Umbilical cord (tissue), 2 donors: ENCODE results near the gene SULT1A3. TPM values are rescaled to one million over a fixed set of nuclear protein-coding genes. Genes with fewer than 3 reads are reported as not detected.
"Not testable (repeated sequence)": the region's sequence is repeated elsewhere in the genome, so short reads cannot be mapped to it uniquely, and the experiment has no call there.

ENCODE experiments used
- DNase-seq: peaks from one replicate; pipeline ENCODE4 v3.0.0-alpha.2; 2015; ENCODE audit warnings: low spot score
- total RNA-seq: library from RNA; depleted of rRNA; stranded (reverse); fragments of >200 nt; gene quantifications from one replicate; pipeline ENCODE4 v1.2.3, GENCODE V29; 2014; ENCODE audit warnings: low replicate concordance; ENCODE audit not compliant: insufficient read depth

SULT1A3 gene
- total RNA-seq, result 5.1 TPM

DNA sequence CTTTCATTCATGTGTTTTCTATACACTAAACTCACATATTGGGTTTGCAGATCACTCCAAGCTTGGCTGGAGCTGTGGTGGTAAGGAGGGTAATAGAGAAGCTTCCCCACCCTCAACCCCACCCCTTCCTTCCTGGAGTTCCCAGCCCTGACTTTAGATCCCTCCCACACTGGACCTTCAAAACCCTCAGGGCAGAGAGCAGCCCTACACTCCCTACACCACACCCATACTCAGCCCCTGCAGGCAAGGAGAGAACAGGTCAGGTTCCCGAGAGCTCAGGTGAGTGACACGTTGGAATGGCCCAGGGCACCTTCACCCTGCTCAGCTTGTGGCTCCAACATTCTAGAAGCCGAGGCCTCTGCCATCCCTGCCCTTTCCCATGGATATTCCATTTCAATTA lies at the start of gene SULT1A3:
Gene SULT1A3, plus strand, starts transcription at position 207 of the 400 bp plus-strand sequence. CDS start 1,474 bp downstream, outside the sequence.
- DNase-seq, result not testable (repeated sequence)

DNA sequence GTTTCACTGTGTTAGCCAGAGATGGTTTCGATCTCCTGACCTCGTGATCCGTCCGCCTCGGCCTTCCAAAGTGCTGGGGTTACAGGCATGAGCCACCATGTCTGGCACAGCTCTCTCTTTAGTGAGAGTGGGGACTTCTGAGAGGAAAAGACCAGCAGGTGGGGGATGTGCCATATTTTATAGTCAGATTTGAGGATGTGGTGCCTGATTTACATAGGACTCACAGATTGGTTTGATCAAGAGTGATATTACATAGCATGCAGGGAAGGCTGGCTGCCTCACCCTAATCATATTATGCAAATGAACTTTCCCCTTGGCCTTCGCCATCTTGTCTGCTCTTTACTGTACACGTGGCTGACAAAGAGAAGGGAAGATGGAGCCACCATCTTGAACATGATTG lies 48.0 kb upstream of the SULT1A3 start:
- DNase-seq, result no peak

DNA sequence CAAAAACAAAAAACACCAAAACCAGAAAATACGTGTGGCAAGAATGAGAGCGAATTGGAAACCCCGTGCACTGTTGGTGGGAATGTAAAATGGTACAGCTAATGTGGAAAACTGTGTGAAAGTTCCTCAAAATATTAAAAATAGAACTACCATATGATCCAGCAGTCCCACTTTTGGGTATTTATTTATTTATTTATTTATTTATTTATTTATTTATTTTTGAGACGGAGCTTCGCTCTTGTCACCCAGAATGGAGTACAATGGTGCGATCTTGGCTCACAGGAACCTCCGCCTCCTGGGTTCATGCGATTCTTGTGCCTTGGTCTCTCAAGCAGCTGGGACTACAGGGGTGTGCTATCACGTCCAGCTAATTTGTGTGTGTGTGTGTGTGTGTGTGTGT lies 46.5 kb upstream of the SULT1A3 start:
- no peak for DNase-seq

GRCh38 chr16:30155188-30155587 lies 43.9 kb upstream of the SULT1A3 start:
- no peak for DNase-seq

- DNase-seq, result no peak
Measured at GRCh38 chr16:30157214-30157613, 41.8 kb upstream of the SULT1A3 start.

- no peak for DNase-seq
Measured at GRCh38 chr16:30163538-30163937, 35.5 kb upstream of the SULT1A3 start.

GRCh38 chr16:30166202-30166902 lies 32.7 kb upstream of the SULT1A3 start:
- peak; percentile 19 for DNase-seq

DNA sequence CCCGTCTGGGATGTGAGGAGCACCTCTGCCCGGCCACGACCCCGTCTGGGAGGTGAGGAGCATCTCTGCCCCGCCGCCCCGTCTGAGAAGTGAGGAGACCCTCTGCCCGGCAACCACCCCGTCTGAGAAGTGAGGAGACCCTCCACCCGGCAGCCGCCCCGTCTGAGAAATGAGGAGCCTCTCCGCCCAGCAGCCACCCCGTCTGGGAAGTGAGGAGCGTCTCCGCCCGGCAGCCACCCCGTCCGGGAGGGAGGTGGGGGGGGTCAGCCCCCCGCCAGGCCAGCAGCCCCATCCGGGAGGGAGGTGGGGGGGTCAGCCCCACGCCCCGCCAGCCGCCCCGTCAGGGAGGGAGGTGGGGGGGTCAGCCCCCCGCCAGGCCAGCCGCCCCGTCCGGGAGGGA lies 30.3 kb upstream of the SULT1A3 start:
- DNase-seq, result not testable (repeated sequence)

- DNase-seq, result not testable (repeated sequence)
Measured at GRCh38 chr16:30169416-30169815, 29.6 kb upstream of the SULT1A3 start.

- not testable (repeated sequence) for DNase-seq
Measured at GRCh38 chr16:30170145-30170544, 28.9 kb upstream of the SULT1A3 start.

- no peak for DNase-seq
Measured at GRCh38 chr16:30173054-30173453, 26.0 kb upstream of the SULT1A3 start.

DNA sequence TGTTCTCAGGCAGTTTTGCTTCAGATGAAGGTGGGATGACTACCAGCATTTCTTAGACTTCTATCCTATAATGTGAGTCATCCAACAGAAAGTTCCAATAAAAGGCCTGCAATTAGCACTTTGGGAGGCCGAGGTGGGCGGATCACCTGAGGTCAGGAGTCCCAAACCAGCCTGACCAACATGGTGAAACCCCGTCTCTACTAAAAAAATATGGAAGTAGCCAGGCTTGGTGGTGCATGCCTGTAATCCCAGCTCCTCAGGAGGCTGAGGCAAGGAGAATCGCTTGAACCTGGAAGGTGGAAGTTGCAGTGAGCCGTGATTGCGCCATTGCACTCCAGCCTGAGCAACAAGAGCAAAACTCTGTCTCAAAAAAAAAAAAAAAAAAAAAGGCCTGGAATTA lies 22.2 kb upstream of the SULT1A3 start:
- not testable (repeated sequence) for DNase-seq

GRCh38 chr16:30179195-30179594 lies 19.9 kb upstream of the SULT1A3 start:
- DNase-seq, result no peak

DNA sequence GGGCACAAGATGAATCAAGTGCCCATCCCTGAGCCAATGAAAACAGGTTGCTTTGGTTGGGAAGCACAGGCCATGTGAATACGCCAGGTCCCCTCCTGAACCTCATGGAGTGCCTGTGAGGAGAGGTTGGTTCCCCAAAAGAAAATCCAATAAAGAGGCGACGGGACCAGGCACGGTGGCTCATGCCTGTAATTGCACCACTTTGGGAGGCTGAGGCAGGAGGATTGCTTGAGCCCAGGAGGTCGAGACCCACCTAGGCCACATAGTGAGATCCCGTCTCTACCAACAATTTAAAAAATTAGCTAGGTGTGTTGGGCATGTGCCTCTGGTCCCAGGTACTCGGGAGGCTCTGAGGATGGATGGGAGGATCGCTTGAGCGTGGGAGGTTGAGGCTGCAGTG lies 19.1 kb upstream of the SULT1A3 start:
- no peak for DNase-seq

DNA sequence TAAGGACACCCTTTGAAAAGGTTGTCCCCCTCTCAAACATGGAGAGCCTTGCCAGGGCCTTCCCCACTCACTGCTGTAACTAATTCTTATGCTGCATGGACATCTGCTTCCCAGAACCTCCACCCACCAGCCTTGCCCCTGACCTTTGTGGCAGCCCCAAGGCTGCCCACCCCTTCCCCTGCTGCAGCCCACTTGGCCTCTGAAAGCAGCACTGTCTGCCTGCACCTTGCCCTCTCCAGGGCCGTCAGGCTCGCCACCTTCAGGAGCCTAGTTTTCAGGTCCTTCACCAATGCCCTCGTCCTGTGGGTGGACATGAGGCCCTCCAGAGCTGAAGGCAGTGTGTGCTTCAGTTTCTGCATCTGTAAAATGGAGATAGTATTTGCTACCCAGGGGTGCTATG lies 18.3 kb upstream of the SULT1A3 start:
- DNase-seq, result no peak

DNA sequence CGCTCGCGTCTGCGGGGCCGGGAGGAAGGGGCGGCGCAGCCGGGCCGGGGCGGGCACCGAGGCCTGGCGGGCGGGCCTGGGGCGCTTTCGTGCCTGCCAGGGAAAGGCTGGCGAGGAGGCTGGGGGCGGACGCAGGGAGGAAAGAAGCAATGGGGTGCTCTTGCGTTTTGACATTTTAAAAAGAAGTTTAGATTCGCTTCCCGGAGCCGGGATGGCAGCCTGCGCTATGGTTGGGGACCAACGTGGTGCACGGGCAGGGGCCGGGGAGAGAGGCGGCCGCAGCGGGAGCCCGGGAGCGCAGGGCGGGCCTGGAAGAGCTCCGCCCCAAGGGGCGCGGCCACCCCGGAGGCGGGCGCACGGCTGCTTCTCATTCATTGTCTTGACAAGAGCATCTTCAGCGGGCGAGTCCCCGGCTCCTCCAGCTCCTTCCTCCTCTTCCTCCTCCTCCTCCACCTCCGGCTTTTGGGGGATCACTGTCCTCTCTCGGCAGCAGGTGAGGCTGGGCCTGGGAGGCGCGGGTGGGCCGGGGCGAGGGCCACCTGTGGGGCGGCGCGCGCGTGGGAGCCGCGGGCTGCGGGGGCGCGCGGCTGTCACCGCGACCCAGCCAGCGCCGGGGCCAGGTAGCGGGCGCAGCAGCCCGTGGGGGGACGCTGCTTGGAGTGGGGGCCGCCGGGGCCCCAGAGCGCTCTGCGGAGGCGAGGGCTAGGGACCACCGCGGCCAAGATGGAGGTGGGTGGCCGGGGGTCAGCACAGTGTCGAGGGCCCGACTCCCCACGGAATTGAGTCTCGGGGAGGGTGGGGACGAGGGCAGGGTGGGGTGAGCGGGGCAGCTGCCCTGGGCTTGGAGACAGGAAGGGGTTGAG lies 15.6 kb upstream of the SULT1A3 start, which contains the start of gene CORO1A:
Gene CORO1A, plus strand, starts transcription at position 370 of the 863 bp plus-strand sequence. CDS start 1,608 bp downstream, outside the sequence.
- DNase-seq, result peak; percentile 90

DNA sequence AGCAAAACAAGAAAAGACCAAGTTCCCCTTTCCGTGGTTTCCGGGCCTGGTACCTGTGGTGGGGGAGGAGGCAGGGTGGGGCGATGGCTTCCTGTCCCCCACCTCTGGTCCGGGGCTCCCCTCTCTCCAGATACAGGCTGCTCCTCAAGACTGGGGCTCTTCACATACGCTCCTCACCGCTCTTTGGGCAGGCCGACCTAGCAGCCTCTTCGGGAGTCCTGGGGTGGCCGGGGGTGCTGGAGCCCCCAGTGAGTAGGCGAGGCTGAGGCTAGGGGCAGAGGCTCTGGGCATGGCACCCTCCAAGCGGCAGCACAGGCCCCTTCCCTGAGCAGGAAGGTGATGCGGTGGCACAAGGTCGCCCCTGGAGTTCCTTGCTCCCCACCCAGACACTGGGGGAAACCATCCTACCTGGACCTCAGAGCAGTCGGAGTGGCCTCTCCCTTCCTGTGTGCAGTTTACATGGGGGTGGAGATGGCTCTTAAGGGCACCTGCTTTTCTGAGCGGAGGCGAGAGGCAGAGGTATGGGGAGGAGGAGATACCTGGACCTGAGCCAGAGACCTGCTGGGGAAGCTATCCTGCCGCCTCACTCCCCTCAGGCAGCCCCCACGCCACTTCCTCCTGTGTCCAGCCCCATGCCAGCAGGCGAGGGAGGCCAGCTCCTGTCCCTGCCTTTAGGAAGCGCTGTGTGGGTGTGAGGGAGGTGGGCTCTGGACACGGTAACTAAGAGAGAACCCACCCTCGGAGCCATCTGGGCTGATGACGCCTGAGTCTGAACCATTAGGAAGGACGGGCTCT lies 14.8 kb upstream of the SULT1A3 start:
- DNase-seq, result no peak

DNA sequence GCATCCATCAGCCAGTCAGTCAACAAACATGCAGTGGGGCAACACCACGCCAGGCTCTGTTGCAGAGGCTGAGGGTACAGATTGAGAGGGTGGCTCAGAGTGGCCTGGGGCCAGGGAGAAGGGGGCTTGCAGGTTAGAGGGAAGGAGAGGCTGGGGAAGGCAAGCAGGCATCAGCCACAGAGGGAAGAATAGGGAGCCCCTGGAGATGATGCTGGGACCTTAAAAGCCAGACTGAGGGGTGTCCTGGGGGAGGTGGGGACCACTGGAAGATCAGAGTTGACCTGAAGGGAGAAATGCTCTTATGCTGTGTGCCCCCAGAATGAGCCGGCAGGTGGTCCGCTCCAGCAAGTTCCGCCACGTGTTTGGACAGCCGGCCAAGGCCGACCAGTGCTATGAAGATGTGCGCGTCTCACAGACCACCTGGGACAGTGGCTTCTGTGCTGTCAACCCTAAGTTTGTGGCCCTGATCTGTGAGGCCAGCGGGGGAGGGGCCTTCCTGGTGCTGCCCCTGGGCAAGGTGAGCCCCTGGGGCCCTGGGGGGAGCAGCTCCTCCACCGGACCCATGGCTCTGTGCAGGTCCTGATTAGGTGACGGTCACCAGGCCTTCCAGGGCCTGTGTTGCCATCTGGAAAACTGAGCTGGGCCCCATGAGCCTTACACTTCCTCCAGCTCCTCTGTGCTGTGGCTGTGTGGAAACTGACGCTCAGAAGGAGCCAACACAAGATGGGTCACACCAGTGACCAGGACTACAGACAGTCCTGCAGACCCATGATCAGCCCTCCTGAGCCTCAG lies 14.0 kb upstream of the SULT1A3 start:
- no peak for DNase-seq

DNA sequence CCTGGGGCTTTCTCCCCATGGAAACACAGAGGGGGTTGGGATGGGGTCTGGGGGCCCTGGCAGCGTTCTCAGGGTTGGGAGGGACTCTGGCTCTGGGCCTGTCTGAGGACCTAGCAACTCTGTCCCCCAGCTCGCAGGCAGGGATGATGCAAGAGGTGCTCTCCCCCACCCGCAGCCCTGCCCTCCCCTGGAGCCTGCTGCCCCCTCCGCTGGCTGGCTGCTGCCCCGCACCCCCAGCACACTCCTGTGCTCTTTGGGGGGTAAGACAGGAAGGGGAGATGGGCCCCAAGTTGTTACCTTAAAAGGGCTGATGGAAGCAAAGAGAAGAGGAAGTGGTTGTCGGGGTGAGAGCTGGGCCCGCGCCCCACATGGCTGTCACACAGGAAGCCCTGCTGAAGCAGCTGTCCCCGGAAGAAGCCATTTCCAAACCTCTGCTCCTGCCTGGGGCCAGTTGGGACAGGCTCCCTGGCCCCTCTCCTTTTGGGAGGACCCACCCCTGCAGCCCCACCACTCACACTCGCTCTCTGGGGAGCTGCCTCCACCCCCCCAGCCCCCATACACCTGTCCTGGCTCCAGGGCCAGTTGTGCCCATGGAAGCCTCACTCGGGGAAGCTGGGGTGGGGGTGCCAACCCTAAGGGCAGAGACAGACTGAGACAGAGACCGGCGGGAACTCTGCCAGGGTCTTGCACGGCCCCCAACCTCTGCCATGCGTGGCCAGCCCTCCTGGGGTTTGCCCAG lies 13.2 kb upstream of the SULT1A3 start:
- peak; percentile 29 for DNase-seq

DNA sequence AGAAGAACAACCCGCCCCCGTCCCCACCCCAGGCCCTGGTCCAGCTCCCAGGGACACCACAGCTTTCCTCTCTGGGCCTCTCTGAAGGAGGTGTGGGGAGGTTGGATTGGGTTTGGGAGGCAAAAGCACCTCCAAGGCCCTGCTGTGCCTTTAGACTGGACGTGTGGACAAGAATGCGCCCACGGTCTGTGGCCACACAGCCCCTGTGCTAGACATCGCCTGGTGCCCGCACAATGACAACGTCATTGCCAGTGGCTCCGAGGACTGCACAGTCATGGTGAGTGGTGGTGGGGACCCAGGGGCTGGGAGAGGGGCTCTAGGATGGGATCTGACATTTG lies 12.6 kb upstream of the SULT1A3 start:
- no peak for DNase-seq
